Left lung (tissue), 10 donors: ENCODE measurements around the gene MRPL53. TPM values are rescaled to one million over a fixed set of nuclear protein-coding genes. Genes with fewer than 3 reads are reported as not detected.

Experiments used
- ATAC-seq: fragments of 200-7000 bp; cut with Tn5 transposase; one replicate; pipeline ENCODE4 v1.9.1; 2020; ENCODE audit warnings: moderate library complexity
- DNase-seq, 4 donors: peaks; one replicate each; pipeline ENCODE4 v3.0.0-alpha.2; 2013 to 2020
- H3K27ac ChIP-seq, 2 donors: fragments of 200-600 bp; sonication (generic) in 1 of 2; one replicate each; pipeline versions ENCODE4 v1.5.0 to v1.8.0; 2020 to 2021
- H3K27me3 ChIP-seq, 2 donors: fragments of 200-600 bp; sonication (generic) in 1 of 2; one replicate each; pipeline versions ENCODE4 v1.5.0 to v1.8.0; 2020 to 2021
- H3K36me3 ChIP-seq, 2 donors: fragments of 200-600 bp; sonication (generic) in 1 of 2; one replicate each; pipeline versions ENCODE4 v1.5.0 to v1.8.0; 2020 to 2021
- H3K4me1 ChIP-seq, 2 donors: fragments of 200-600 bp; one replicate each; pipeline ENCODE4 v1.8.0; 2021
- H3K4me3 ChIP-seq, 2 donors: fragments of 200-600 bp; sonication (generic) in 1 of 2; one replicate each; pipeline versions ENCODE4 v1.5.0 to v1.8.0; 2020 to 2021; ENCODE audit warnings: mild to moderate bottlenecking in 1 of 2
- H3K9me3 ChIP-seq, 2 donors: fragments of 200-600 bp; sonication (generic) in 1 of 2; one replicate each; pipeline versions ENCODE4 v1.5.0 to v1.8.0; 2020 to 2021
- intact Hi-C, 2 donors: fragments of 100-400 bp; cut with DNase I; formaldehyde crosslinking; loops; one replicate each; pipeline versions ENCODE4 v1.11.2 to v1.14.2; 2022
- polyA plus RNA-seq, 6 donors: library from polyadenylated mRNA; unstranded; fragments of 120-200 nt; gene quantifications; one replicate each; pipeline ENCODE4 v1.2.1, GENCODE V29; 2013; ENCODE audit not compliant: insufficient read length in 6 of 6
- total RNA-seq, 2 donors: library from RNA; stranded (reverse); fragmentation: NEBNext Ultra II Directional; extraction: Animal tissue kit (Norgen Biotek cat#: 25700); gene quantifications; one replicate each; pipeline ENCODE4 v1.2.1, GENCODE V29; 2021
- TF ChIP-seq, protein P1 (sequence below), 2 donors: fragments of 200-600 bp; sonication (generic) in 1 of 2; IDR thresholded peaks; one replicate each; pipeline versions ENCODE4 v1.5.0 to v1.8.0; 2021; ENCODE audit warnings: antibody characterized with exemption in 2 of 2
- donor health status: DM: no; HTN: yes; CAD: no.
- donor health status: DM: no; HTN: no; CAD: no.

Gene MRPL53
- total and polyA plus RNA-seq, 8 donors = 33.5 to 73.6 (median 52.1) TPM

DNA sequence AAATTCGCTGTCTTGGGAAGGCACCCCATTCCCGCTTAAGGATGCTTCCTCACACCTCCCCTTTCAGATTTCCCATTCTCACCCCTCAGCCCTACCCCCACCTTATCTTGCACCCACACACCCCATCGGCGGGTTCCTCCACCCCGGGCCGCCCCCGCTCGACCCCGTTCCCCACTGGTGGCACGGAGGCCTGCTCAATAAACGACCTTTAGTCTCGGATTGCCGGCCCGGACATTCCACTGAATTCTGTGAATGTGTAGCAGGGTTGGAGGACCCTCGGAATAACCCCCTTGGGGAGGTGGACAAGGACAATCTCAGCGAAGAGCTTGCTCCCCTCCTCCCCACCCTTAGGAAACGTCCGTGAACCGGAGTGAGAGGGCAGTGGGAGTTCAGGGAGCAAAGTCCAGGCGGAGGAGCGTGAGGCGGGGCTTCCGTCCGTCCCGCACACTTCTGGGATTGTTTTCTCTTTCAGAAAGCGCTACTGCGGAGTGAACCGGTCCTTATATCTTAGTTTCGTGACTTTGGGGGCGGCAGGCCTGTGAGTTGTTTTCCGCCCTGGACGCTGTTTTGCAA lies 29.8 kb upstream of the MRPL53 start:
- DNase-seq (peak in 1 of 4 donors; percentile 66), ATAC-seq (peak; percentile 14)
- intact Hi-C loops = no loop called here
- Histone ChIP-seq H3K9me3 (no peaks in the 10 kb centered on the region), H3K27ac (peak overlapping the region; percentile 87 to 88), H3K4me1 (peaks cover 38 to 81% of the 10 kb centered on the region in 2 donors), H3K27me3 (peaks cover 29 to 65% of the 10 kb centered on the region in 2 donors), H3K36me3 (peaks cover 0 to 18% of the 10 kb centered on the region in 2 donors), H3K4me3 (peak overlapping the region; percentile 54 to 79)
- TF ChIP-seq, protein P1, sequence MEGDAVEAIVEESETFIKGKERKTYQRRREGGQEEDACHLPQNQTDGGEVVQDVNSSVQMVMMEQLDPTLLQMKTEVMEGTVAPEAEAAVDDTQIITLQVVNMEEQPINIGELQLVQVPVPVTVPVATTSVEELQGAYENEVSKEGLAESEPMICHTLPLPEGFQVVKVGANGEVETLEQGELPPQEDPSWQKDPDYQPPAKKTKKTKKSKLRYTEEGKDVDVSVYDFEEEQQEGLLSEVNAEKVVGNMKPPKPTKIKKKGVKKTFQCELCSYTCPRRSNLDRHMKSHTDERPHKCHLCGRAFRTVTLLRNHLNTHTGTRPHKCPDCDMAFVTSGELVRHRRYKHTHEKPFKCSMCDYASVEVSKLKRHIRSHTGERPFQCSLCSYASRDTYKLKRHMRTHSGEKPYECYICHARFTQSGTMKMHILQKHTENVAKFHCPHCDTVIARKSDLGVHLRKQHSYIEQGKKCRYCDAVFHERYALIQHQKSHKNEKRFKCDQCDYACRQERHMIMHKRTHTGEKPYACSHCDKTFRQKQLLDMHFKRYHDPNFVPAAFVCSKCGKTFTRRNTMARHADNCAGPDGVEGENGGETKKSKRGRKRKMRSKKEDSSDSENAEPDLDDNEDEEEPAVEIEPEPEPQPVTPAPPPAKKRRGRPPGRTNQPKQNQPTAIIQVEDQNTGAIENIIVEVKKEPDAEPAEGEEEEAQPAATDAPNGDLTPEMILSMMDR (IDR thresholded peaks at IDR 0.05) = no peak

DNA sequence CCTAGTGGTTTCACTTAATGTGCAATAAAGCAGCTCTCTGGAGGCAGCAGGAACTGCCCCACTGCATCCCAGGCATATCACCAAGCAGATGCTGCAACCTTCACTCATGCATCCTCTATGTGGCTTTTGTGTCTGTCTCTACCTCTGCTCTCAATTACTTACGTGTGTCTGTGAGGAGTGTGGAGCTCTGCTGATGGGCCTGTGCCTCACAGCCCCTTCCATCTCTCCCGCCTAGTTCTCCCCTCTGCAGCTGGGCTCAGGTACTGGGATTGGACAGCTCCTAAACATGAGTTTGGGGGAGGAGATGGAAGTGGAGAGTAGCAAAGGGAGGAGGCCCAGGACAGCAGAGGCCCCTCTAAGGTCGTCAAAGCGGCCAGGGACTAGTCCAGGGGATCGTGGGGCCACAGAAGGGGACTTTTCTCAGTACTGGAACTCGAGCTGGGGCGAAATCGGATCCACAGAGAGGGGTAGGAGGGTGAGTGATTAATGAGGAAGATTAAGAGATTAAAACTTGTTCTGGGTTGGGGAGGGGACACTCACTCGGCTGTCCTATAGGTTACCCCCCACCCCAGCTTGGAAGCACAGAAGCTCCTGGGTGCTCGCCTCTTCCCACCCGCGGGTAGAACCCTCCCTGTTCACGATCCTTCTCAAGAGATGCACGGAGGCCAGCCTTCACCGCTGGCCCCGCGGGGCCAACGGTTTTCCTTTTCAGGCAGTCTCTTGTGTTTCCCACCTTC lies 29.0 kb upstream of the MRPL53 start:
- DNase-seq (peak in 1 of 4 donors; percentile 45), ATAC-seq (no peak)
- H3K27ac ChIP-seq = no peak overlapping the region
- intact Hi-C loops = no loop called here
- TF ChIP-seq, protein P1 (IDR thresholded peaks at IDR 0.05) = no peak
- no peaks in the 10 kb centered on the region for H3K9me3 ChIP-seq
- H3K4me1 ChIP-seq = peaks cover 38 to 76% of the 10 kb centered on the region in 2 donors
- H3K27me3 ChIP-seq = peaks cover 30 to 72% of the 10 kb centered on the region in 2 donors
- peaks cover 0 to 18% of the 10 kb centered on the region in 2 donors for H3K36me3 ChIP-seq
- peak overlapping the region in 1 of 2 donors; percentile 79 for H3K4me3 ChIP-seq

DNA sequence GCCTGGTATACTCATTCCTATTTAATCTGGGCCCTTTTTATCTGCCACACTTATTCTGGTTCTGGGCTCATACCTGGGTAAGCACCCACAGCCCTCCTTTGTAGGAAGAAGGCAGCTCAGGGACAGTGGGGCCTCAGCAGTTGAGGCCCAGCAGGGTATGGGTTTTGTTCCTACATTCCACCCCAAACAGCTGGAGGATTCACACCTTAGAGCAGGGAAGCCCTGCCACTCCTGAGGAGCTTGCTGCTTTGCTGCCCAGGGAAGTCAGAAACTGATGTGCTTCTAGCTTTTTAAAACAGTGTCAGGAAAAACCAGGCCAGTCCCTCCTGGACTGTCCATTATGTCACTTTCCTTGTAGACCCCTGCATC lies 28.1 kb upstream of the MRPL53 start:
- peak in 1 of 4 donors; percentile 4 for DNase-seq
- Histone ChIP-seq H3K27ac (no peak overlapping the region), H3K27me3 (peaks cover 30 to 72% of the 10 kb centered on the region in 2 donors), H3K4me1 (peaks cover 30 to 67% of the 10 kb centered on the region in 2 donors), H3K36me3 (peaks cover 0 to 10% of the 10 kb centered on the region in 2 donors), H3K9me3 (no peaks in the 10 kb centered on the region), H3K4me3 (no peak overlapping the region)
- TF ChIP-seq, protein P1 (IDR thresholded peaks at IDR 0.05) = no peak
- intact Hi-C loops = no loop called here
- ATAC-seq = no peak

DNA sequence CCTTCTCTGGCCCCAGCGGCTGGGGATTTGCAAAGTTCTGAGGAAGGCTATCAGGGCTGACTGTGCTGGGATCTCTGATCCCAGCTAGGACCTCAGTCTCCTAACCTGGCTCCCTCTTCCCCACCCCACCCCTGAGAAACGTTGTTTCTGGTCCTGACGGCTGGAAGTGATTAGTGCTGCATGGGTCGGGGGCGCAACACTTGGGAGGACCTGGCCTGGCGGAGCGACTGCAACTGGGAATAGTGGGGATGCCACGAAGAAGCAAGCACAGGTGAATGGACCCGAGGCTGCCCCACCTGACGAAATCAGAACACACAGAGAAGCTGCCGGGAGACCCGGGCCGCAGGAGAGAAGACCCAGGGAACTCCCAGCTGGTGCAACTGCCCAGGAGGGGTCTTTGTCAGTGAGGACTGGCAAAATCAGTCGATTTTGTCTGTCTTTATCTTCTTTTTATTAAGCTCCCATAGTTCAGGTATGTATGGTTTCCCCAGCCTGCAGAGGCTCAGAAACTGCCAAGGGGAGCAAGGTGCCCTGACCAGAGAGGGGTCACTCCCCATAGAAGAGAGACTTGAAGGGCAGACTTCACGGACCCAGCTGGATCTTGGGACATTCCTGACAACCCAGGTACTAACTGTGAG lies 27.6 kb upstream of the MRPL53 start:
- peaks cover 0 to 5% of the 10 kb centered on the region in 2 donors for H3K36me3 ChIP-seq
- ATAC-seq (no peak), DNase-seq (peak in 1 of 4 donors; percentile 67)
- peaks cover 25 to 62% of the 10 kb centered on the region in 2 donors for H3K4me1 ChIP-seq
- H3K9me3 ChIP-seq = no peaks in the 10 kb centered on the region
- H3K27me3 ChIP-seq = peaks cover 30 to 72% of the 10 kb centered on the region in 2 donors
- peak overlapping the region in 1 of 2 donors; percentile 53 for H3K4me3 ChIP-seq
- TF ChIP-seq, protein P1 (IDR thresholded peaks at IDR 0.05) = no peak
- no peak overlapping the region for H3K27ac ChIP-seq
- intact Hi-C loops = no loop called here
